ENCODE results near the gene KCNJ15.

KCNJ15 gene

GRCh38 chr21:38268864-38269575 is 12.2 kb downstream of the KCNJ15 start:
- Histone ChIP-seq H3K27ac (peak overlapping the region; percentile 88), H3K4me3 (IDR thresholded peaks at IDR 0.05; ENCODE audit: insufficient read depth, low read depth, low read length) (no peak overlapping the region), H3K79me2 (ENCODE audit: insufficient read depth, low read depth) (no peaks in the 10 kb centered on the region), H3K4me1 (ENCODE audit: low read depth, poor library complexity, severe bottlenecking) (peaks cover 58% of the 10 kb centered on the region), H3K27me3 (ENCODE audit: insufficient read depth, low read depth) (no peaks in the 10 kb centered on the region), H4K20me1 (ENCODE audit: insufficient read depth) (no peaks in the 10 kb centered on the region), H3K4me2 (peak overlapping the region; percentile 79), H3K9ac (peak overlapping the region; percentile 60), H2AFZ (ENCODE audit: low read depth) (peak overlapping the region; percentile 71), H3K36me3 (ENCODE audit: insufficient read depth) (no peaks in the 10 kb centered on the region)
- TF ChIP-seq CTCF (conservative IDR thresholded peaks at IDR 0.05; ENCODE audit: low read depth, low read length): no peak

DNA sequence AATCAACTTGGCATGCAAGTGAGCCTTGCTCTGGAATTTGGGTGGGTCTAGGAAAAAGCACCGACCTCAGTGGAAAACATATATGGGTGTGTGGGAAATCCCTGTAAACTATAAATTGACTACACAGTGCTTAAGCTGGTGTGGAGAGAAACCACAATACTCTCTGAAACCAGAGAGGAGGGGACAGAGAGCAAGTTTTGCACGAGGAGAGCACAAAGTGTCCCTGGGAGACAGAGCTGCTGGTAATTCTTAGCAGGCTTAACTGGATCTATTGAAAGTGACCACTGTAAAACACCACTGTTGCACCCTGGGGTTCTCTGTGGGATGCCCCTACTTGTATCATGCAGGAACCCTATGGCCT is 12.8 kb downstream of the KCNJ15 start:
- Histone ChIP-seq H3K27me3 (ENCODE audit: insufficient read depth, low read depth) (no peaks in the 10 kb centered on the region), H4K20me1 (ENCODE audit: insufficient read depth) (no peaks in the 10 kb centered on the region), H3K4me2 (peak overlapping the region; percentile 79), H3K9ac (peak overlapping the region; percentile 60), H3K27ac (peak overlapping the region; percentile 88), H3K79me2 (ENCODE audit: insufficient read depth, low read depth) (no peaks in the 10 kb centered on the region), H2AFZ (ENCODE audit: low read depth) (peak overlapping the region; percentile 71; the same call in 1 of the 2 replicates), H3K36me3 (ENCODE audit: insufficient read depth) (no peaks in the 10 kb centered on the region), H3K4me1 (ENCODE audit: low read depth, poor library complexity, severe bottlenecking) (peaks cover 58% of the 10 kb centered on the region), H3K4me3 (IDR thresholded peaks at IDR 0.05; ENCODE audit: insufficient read depth, low read depth, low read length) (no peak overlapping the region)
- TF ChIP-seq CTCF (conservative IDR thresholded peaks at IDR 0.05; ENCODE audit: low read depth, low read length): no peak

GRCh38 chr21:38272215-38272614 is 15.4 kb downstream of the KCNJ15 start:
- no peaks in the 10 kb centered on the region for H3K79me2 ChIP-seq (ENCODE audit: insufficient read depth, low read depth)
- no peak overlapping the region for H3K9ac ChIP-seq
- TF ChIP-seq CTCF (conservative IDR thresholded peaks at IDR 0.05; ENCODE audit: low read depth, low read length): no peak
- no peaks in the 10 kb centered on the region for H3K36me3 ChIP-seq (ENCODE audit: insufficient read depth)
- H3K27ac ChIP-seq: no peak overlapping the region
- H2AFZ ChIP-seq (ENCODE audit: low read depth): no peak overlapping the region
- no peak overlapping the region for H3K4me3 ChIP-seq (IDR thresholded peaks at IDR 0.05; ENCODE audit: insufficient read depth, low read depth, low read length)
- no peaks in the 10 kb centered on the region for H3K27me3 ChIP-seq (ENCODE audit: insufficient read depth, low read depth)
- no peaks in the 10 kb centered on the region for H4K20me1 ChIP-seq (ENCODE audit: insufficient read depth)
- no peak overlapping the region for H3K4me2 ChIP-seq
- peaks cover 54% of the 10 kb centered on the region for H3K4me1 ChIP-seq (ENCODE audit: low read depth, poor library complexity, severe bottlenecking)

DNA sequence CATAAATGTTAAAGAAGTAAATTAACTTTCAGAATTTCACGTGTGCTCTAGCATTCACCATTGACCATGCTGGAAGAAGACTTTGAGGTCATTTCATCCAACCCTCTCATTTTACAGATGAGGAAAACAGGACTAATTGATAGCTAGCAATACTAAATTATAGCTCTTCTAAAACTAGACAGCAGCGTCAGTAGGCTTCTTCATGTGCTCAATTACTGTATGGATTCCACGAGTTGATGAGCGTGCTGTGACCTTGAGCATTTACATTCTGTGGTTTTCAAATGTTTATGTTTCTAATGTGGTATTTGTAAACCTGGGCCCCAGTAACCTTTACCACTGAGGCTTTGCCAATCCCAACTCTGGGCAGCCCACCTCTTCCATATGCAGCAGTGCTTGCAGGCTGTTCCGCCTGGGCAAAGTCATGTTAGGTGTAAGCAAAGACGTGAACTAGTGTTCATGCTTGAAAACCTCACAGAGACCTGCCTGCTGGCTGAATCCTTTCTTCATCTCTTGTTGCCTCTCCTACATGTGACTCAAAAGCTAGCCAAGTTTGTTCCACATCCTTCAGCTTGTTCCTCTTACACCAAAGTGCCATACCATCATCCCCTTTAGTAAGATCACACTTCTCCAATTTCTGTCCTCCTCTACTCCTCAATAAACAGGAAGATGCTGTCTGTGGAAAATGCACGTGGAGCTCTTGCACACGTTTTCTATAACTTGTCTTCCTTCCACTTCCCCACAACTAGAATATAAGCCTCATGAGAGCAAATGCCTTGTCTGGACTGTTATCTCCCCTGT is 17.2 kb downstream of the KCNJ15 start:
- no peak overlapping the region for H3K27ac ChIP-seq
- no peak overlapping the region for H3K4me3 ChIP-seq (IDR thresholded peaks at IDR 0.05; ENCODE audit: insufficient read depth, low read depth, low read length)
- H3K9ac ChIP-seq: no peak overlapping the region
- H3K36me3 ChIP-seq (ENCODE audit: insufficient read depth): no peaks in the 10 kb centered on the region
- H2AFZ ChIP-seq (ENCODE audit: low read depth): no peak overlapping the region
- no peak overlapping the region for H3K4me2 ChIP-seq
- H4K20me1 ChIP-seq (ENCODE audit: insufficient read depth): no peaks in the 10 kb centered on the region
- TF ChIP-seq CTCF (conservative IDR thresholded peaks at IDR 0.05; ENCODE audit: low read depth, low read length): no peak
- H3K27me3 ChIP-seq (ENCODE audit: insufficient read depth, low read depth): no peaks in the 10 kb centered on the region
- no peaks in the 10 kb centered on the region for H3K79me2 ChIP-seq (ENCODE audit: insufficient read depth, low read depth)
- peaks cover 36% of the 10 kb centered on the region for H3K4me1 ChIP-seq (ENCODE audit: low read depth, poor library complexity, severe bottlenecking)

All from KMS-11 (cell line).